ENCODE measurements around the gene SCAPER.
A peak's percentile ranks its signal among the peaks of the same experiment; 100 is the strongest.

The SCAPER gene

DNA sequence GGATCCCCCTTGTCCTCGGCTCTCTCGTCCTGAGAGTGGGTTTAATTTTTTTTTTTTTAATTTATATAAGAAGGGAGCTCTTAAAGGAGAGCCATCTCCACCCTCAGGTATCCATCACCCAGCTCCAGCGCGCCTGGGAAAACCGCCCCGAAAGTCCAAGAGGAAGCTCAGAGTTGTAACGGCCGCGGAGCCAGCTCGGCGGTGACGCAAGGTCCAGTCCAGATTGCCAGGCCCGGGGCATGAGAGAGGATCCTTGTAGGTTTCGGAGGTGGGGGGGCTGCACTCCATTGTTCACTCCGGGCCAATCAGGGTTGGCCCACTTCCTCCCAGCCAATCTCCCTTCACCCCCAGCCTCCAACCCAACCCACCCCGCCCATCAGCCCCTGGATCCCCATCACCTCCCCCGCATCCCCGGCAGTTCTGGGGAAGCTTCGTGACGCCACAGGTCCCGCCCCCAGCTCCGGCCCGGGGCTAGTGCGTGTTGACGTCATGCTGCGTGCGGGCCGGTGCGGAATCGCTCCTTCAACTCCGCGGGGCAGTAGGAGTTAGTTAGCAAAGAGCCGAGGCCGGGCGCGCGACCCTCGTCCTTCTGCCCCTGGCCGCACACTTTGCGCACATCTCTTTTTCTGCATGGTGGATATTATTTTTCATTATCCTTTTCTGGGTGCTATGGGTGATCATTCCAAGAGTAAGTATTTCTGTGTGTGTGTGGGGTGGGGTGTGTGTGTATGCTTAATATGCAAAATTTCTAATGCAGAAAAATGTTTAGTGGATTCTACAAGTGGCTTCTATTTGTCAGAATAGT lies 568.7 kb downstream of the SCAPER start, which contains the start of gene ISL2 (continued):
- TF ChIP-seq OVOL3 (tag by site-specific recombination; IDR thresholded peaks at IDR 0.05) (0 out of 2 replicates have a peak, but pooled peaks have one; percentile 47), ZNF184 (tag by site-specific recombination; IDR thresholded peaks at IDR 0.05) (0 out of 2 replicates have a peak, but pooled peaks have one; percentile 55), ZEB2 (tag by site-specific recombination; IDR thresholded peaks at IDR 0.05) (peak; percentile 70; the same call in 1 of the 2 replicates), ZNF791 (tag by site-specific recombination; IDR thresholded peaks at IDR 0.05) (no peak), ZNF664 (tag by site-specific recombination; IDR thresholded peaks at IDR 0.05) (no peak), ZNF701 (tag by site-specific recombination; IDR thresholded peaks at IDR 0.05) (no peak), ZNF768 (tag by site-specific recombination; IDR thresholded peaks at IDR 0.05) (no peak), GLIS2 (tag by site-specific recombination; IDR thresholded peaks at IDR 0.05) (peak; percentile 95), TRIM28 (IDR thresholded peaks at IDR 0.05; ENCODE audit: borderline replicate concordance, low read length) (no peak), ZBTB20 (tag by site-specific recombination; IDR thresholded peaks at IDR 0.05) (peak; percentile 46; the same call in 1 of the 2 replicates), ZNF660 (tag by site-specific recombination; IDR thresholded peaks at IDR 0.05) (peak; percentile 22), ZSCAN30 (tag by site-specific recombination; IDR thresholded peaks at IDR 0.05) (peak; percentile 37), ZSCAN23 (tag by site-specific recombination; IDR thresholded peaks at IDR 0.05) (no peak), ZNF830 (tag by site-specific recombination; IDR thresholded peaks at IDR 0.05; ENCODE audit: low read depth) (no peak), KLF16 (tag by site-specific recombination; IDR thresholded peaks at IDR 0.05) (peak; percentile 57; the same call in 1 of the 2 replicates), ZNF555 (tag by site-specific recombination; conservative IDR thresholded peaks at IDR 0.05) (no peak), ZNF658 (tag by site-specific recombination; IDR thresholded peaks at IDR 0.05) (no peak), ZNF423 (tag by site-specific recombination; IDR thresholded peaks at IDR 0.05) (no peak), ZNF404 (tag by site-specific recombination; IDR thresholded peaks at IDR 0.05) (no peak), ZNF529 (tag by site-specific recombination; IDR thresholded peaks at IDR 0.05; ENCODE audit: insufficient replicate concordance) (no peak), HOXD13 (CRISPR knock-in tag; IDR thresholded peaks at IDR 0.05; ENCODE audit: borderline replicate concordance) (peak; percentile 57; the same call in 1 of the 2 replicates), SCRT2 (tag by site-specific recombination; IDR thresholded peaks at IDR 0.05) (peak; percentile 87), ZNF311 (tag by site-specific recombination; IDR thresholded peaks at IDR 0.05; ENCODE audit: borderline replicate concordance) (no peak)
- TF ChIP-seq, protein P1, sequence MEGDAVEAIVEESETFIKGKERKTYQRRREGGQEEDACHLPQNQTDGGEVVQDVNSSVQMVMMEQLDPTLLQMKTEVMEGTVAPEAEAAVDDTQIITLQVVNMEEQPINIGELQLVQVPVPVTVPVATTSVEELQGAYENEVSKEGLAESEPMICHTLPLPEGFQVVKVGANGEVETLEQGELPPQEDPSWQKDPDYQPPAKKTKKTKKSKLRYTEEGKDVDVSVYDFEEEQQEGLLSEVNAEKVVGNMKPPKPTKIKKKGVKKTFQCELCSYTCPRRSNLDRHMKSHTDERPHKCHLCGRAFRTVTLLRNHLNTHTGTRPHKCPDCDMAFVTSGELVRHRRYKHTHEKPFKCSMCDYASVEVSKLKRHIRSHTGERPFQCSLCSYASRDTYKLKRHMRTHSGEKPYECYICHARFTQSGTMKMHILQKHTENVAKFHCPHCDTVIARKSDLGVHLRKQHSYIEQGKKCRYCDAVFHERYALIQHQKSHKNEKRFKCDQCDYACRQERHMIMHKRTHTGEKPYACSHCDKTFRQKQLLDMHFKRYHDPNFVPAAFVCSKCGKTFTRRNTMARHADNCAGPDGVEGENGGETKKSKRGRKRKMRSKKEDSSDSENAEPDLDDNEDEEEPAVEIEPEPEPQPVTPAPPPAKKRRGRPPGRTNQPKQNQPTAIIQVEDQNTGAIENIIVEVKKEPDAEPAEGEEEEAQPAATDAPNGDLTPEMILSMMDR (tag by site-specific recombination; IDR thresholded peaks at IDR 0.05): no peak
- TF ChIP-seq, protein P2, sequence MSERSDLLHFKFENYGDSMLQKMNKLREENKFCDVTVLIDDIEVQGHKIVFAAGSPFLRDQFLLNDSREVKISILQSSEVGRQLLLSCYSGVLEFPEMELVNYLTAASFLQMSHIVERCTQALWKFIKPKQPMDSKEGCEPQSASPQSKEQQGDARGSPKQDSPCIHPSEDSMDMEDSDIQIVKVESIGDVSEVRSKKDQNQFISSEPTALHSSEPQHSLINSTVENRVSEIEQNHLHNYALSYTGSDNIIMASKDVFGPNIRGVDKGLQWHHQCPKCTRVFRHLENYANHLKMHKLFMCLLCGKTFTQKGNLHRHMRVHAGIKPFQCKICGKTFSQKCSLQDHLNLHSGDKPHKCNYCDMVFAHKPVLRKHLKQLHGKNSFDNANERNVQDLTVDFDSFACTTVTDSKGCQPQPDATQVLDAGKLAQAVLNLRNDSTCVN (tag by site-specific recombination; optimal IDR thresholded peaks at IDR 0.05): peak; percentile 76
- TF ChIP-seq, protein P3, sequence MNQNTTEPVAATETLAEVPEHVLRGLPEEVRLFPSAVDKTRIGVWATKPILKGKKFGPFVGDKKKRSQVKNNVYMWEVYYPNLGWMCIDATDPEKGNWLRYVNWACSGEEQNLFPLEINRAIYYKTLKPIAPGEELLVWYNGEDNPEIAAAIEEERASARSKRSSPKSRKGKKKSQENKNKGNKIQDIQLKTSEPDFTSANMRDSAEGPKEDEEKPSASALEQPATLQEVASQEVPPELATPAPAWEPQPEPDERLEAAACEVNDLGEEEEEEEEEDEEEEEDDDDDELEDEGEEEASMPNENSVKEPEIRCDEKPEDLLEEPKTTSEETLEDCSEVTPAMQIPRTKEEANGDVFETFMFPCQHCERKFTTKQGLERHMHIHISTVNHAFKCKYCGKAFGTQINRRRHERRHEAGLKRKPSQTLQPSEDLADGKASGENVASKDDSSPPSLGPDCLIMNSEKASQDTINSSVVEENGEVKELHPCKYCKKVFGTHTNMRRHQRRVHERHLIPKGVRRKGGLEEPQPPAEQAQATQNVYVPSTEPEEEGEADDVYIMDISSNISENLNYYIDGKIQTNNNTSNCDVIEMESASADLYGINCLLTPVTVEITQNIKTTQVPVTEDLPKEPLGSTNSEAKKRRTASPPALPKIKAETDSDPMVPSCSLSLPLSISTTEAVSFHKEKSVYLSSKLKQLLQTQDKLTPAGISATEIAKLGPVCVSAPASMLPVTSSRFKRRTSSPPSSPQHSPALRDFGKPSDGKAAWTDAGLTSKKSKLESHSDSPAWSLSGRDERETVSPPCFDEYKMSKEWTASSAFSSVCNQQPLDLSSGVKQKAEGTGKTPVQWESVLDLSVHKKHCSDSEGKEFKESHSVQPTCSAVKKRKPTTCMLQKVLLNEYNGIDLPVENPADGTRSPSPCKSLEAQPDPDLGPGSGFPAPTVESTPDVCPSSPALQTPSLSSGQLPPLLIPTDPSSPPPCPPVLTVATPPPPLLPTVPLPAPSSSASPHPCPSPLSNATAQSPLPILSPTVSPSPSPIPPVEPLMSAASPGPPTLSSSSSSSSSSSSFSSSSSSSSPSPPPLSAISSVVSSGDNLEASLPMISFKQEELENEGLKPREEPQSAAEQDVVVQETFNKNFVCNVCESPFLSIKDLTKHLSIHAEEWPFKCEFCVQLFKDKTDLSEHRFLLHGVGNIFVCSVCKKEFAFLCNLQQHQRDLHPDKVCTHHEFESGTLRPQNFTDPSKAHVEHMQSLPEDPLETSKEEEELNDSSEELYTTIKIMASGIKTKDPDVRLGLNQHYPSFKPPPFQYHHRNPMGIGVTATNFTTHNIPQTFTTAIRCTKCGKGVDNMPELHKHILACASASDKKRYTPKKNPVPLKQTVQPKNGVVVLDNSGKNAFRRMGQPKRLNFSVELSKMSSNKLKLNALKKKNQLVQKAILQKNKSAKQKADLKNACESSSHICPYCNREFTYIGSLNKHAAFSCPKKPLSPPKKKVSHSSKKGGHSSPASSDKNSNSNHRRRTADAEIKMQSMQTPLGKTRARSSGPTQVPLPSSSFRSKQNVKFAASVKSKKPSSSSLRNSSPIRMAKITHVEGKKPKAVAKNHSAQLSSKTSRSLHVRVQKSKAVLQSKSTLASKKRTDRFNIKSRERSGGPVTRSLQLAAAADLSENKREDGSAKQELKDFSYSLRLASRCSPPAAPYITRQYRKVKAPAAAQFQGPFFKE (tag by site-specific recombination; IDR thresholded peaks at IDR 0.05; ENCODE audit: borderline replicate concordance): no peak
- TF ChIP-seq, protein P4, sequence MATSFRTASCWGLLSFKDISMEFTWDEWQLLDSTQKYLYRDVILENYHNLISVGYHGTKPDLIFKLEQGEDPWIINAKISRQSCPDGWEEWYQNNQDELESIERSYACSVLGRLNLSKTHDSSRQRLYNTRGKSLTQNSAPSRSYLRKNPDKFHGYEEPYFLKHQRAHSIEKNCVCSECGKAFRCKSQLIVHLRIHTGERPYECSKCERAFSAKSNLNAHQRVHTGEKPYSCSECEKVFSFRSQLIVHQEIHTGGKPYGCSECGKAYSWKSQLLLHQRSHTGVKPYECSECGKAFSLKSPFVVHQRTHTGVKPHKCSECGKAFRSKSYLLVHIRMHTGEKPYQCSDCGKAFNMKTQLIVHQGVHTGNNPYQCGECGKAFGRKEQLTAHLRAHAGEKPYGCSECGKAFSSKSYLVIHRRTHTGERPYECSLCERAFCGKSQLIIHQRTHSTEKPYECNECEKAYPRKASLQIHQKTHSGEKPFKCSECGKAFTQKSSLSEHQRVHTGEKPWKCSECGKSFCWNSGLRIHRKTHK (tag by site-specific recombination; IDR thresholded peaks at IDR 0.05): no peak
- TF ChIP-seq, protein P5, sequence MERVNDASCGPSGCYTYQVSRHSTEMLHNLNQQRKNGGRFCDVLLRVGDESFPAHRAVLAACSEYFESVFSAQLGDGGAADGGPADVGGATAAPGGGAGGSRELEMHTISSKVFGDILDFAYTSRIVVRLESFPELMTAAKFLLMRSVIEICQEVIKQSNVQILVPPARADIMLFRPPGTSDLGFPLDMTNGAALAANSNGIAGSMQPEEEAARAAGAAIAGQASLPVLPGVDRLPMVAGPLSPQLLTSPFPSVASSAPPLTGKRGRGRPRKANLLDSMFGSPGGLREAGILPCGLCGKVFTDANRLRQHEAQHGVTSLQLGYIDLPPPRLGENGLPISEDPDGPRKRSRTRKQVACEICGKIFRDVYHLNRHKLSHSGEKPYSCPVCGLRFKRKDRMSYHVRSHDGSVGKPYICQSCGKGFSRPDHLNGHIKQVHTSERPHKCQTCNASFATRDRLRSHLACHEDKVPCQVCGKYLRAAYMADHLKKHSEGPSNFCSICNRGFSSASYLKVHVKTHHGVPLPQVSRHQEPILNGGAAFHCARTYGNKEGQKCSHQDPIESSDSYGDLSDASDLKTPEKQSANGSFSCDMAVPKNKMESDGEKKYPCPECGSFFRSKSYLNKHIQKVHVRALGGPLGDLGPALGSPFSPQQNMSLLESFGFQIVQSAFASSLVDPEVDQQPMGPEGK (tag by site-specific recombination; IDR thresholded peaks at IDR 0.05): peak; percentile 100

Data from HEK293 (cell line).